Activated CD4-positive, alpha-beta T cell treated with anti-CD3 and anti-CD28 coated beads, Interleukin-2, Interleukin-4, amounts not matched to agents 100 ng/mL and 50 ng/mL, durations not matched to agents 16 hours and 8 hours (primary cell): ENCODE data around the gene IL18R1.

Source experiments
- DNase-seq: peaks from one replicate; pipeline ENCODE4 v3.0.0-alpha.2; 2020; ENCODE audit warnings: low spot score

The IL18R1 gene

GRCh38 chr2:102433973-102434654 lies 78.5 kb downstream of the IL18R1 start:
- DNase-seq = no peak

GRCh38 chr2:102434655-102435381 lies 79.2 kb downstream of the IL18R1 start:
- DNase-seq = no peak

DNA sequence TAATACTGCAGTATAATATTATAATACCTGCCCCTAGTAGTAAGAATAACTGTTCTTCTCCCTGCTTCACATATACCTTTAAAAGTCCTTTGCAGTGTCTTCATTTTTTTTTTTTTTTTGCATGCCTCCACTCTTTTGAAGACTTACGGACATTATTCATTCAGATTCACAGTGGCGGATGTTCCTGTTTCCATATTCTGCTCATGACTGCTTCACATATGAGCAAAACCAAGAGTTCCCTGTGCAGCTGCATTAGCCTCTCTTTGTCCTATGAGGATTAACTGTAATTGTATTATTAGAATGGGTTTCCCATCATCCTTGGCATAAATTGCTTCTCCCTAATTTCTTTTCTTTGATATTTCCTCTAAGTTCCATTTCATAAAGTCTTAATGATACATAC lies 80.1 kb downstream of the IL18R1 start:
- DNase-seq = no peak

DNA sequence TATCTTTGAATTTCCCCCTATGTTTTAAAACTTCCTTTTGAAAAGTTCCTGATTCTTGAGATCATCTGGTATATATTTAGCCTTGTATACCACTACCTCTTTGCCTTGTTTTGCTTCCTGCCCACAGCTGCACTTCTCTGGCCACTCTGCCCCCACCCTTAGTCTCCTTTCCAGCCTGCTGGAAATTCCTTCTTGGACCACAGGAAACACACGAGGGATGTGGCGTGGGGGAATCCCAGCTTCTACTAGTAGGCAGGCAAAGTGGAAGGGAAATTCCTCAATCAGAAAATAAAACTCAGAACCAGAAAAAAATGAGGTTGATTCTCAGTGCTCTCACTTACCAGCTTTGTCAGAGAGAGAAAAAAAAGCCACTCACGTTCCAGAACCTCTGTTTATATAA lies 80.7 kb downstream of the IL18R1 start:
- no peak for DNase-seq

GRCh38 chr2:102437122-102437521 lies 81.5 kb downstream of the IL18R1 start:
- DNase-seq = no peak

- no peak for DNase-seq
These were observed 82.5 kb downstream of the IL18R1 start for GRCh38 chr2:102438111-102438510.

GRCh38 chr2:102438578-102438977 lies 83.0 kb downstream of the IL18R1 start:
- peak; percentile 59 for DNase-seq

GRCh38 chr2:102439065-102439695 lies 83.6 kb downstream of the IL18R1 start:
- no peak for DNase-seq

DNA sequence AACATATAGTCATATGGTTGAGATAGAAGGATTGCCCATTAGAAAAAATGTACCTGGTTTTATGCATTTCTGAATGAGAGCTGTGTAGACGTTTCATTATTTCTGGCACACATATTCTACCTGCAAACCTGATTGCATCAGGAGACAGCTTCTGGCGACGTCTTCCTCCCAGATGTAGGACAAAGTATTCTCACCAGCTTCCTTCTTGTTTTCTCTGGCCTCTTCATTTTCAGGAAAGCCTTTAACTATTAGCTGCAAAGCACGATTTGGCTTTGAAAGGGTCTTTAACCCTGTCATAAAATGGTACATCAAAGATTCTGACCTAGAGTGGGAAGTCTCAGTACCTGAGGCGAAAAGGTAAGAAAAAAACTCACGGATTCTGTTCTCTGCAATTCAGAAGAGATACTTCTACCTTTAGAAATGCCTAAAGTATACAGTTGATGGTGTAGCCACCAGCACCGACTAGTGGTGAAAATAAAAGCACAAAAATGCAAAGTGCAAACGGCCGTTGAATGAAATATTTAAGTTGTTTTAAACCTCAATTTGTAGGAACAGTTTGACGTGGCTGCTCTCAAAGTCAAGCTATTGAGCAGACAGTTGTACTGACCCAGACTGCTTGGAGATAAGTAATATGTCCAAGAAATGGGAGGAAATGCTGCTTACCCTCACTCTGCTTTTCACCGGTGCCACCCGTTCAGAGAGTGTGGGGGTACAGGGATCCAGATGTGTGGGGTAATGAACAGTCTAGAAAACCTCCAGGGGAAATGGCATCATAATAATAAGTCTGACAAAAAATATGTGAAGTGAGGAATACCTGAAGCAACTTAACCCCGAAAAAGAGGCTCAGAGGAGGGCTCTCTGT lies 87.6 kb downstream of the IL18R1 start:
- DNase-seq = peak; percentile 71

- no peak for DNase-seq
These were observed 88.6 kb downstream of the IL18R1 start for GRCh38 chr2:102444233-102444632.

GRCh38 chr2:102446936-102447335 lies 91.3 kb downstream of the IL18R1 start:
- no peak for DNase-seq
